LNCAP (cell line): ENCODE measurements around the gene METAP2.

Experiments used
- TF ChIP-seq, protein P1 (sequence below): fragments of 450-650 bp; IDR thresholded peaks from 2 replicates; pipeline ENCODE4 v1.5.1; 2017; ENCODE audit warnings: mild to moderate bottlenecking

The METAP2 gene

GRCh38 chr12:95498968-95499367 lies 25.0 kb downstream of the METAP2 start:
- TF ChIP-seq, protein P1, sequence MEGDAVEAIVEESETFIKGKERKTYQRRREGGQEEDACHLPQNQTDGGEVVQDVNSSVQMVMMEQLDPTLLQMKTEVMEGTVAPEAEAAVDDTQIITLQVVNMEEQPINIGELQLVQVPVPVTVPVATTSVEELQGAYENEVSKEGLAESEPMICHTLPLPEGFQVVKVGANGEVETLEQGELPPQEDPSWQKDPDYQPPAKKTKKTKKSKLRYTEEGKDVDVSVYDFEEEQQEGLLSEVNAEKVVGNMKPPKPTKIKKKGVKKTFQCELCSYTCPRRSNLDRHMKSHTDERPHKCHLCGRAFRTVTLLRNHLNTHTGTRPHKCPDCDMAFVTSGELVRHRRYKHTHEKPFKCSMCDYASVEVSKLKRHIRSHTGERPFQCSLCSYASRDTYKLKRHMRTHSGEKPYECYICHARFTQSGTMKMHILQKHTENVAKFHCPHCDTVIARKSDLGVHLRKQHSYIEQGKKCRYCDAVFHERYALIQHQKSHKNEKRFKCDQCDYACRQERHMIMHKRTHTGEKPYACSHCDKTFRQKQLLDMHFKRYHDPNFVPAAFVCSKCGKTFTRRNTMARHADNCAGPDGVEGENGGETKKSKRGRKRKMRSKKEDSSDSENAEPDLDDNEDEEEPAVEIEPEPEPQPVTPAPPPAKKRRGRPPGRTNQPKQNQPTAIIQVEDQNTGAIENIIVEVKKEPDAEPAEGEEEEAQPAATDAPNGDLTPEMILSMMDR: no peak

DNA sequence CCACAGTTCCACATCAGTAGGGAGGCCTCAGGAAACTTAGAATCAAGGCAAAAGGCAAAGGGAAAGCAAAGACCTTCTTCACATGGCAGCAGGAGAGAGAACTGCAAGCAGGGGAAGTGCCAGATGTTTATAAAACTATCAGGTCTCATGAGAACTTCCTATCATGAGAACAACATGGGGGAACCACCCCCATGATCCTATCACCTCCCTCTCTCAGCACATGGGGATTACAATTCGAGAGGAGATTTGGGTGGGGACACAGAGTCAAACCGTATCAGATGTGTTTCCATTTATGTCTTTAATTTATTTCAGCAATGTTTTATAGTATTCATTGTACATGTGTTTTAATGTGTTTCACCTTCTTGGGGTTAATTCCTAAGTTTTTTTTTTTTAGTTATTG lies 25.8 kb downstream of the METAP2 start:
- TF ChIP-seq, protein P1: no peak

- TF ChIP-seq, protein P1: no peak
Observed at GRCh38 chr12:95504140-95504539, 30.2 kb downstream of the METAP2 start.

DNA sequence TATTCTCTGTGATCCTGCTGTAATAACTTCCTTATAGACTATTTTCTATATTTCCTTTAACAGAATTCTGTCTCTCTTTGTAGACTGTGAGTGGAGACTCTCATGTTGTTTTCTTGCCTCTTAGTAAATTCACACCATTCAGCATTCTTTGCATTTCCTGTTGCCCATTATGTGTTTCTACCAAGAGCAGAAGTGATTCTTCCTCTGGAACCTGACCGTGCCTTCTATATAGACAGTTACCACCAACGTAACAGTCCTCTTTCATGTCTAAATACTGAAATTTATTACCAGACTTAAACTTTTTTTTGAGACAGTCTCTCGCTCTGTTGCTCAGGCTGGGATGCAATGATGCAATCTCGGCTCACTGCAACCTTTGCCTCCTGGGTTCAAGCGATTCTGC lies 31.1 kb downstream of the METAP2 start:
- TF ChIP-seq, protein P1: no peak

GRCh38 chr12:95506707-95507523 lies 33.0 kb downstream of the METAP2 start:
- TF ChIP-seq, protein P1: no peak

DNA sequence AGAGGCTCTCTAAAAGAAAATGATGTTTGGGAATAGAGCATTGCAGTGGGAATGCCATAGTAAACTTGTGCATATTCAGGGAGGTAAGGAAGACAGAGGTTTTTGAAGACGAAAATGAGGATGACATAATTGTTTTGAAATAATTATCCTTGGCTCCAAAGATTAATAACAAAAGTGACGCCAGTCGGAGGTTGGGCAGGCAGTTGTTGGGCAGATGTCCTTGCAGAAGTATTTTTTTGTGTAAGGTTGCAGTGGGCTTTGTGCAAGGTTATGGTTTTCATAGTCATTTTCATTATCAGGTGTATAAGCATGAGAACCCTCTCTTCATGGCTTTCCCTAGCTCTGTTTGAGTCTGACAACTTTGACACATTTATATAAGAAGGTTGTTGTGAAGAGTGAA lies 35.3 kb downstream of the METAP2 start:
- TF ChIP-seq, protein P1: no peak

DNA sequence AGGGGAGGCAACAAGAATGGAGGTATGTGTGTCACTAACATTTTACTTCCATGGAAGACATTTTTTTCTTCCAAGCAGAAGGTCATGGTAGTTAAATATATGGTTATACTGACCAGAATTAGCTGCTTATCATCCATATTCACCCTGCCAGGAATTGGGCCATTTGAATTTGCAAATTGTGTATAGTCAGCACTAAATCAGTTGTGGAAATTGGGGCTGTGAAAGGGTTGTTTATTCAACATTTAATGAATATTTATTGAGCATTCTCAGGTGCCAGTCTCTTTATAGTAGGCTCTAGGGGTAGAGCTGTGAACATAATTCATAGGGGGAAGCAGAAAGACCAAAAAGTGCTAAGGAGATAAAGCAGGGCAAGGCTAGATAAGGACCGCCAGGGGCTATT lies 38.0 kb downstream of the METAP2 start:
- TF ChIP-seq, protein P1: no peak
